Type B pancreatic cell (in vitro differentiated cells): ENCODE measurements around the gene OR2D2. TPM values are rescaled to one million over a fixed set of nuclear protein-coding genes. Genes with fewer than 3 reads are reported as not detected.

Experiments
- DNase-seq: peaks from one replicate; pipeline ENCODE4 v3.0.0; 2021; ENCODE audit warnings: mixed read lengths; ENCODE audit not compliant: unreplicated experiment; ENCODE audit errors: extremely low spot score
- H3K27ac Mint-ChIP-seq: 2 replicates; pipeline ENCODE4 v1.8.0; 2021; ENCODE audit warnings: mild to moderate bottlenecking, mixed read lengths
- H3K27me3 Mint-ChIP-seq: 2 replicates; pipeline ENCODE4 v1.8.0; 2021; ENCODE audit warnings: mixed read lengths
- H3K36me3 Mint-ChIP-seq: 2 replicates; pipeline ENCODE4 v1.8.0; 2021; ENCODE audit warnings: mixed read lengths
- H3K4me1 Mint-ChIP-seq: one replicate; pipeline ENCODE4 v1.8.0; 2021; ENCODE audit warnings: mixed read lengths; ENCODE audit not compliant: unreplicated experiment
- H3K4me3 Mint-ChIP-seq: 2 replicates; pipeline ENCODE4 v1.8.0; 2021; ENCODE audit warnings: mild to moderate bottlenecking, mixed read lengths
- H3K9me3 Mint-ChIP-seq: 2 replicates; pipeline ENCODE4 v1.8.0; 2021; ENCODE audit warnings: mixed read lengths
- total RNA-seq: library from RNA; stranded (reverse); gene quantifications from 2 replicates; pipeline ENCODE4 v1.2.1, GENCODE V29; 2021; ENCODE audit warnings: low replicate concordance
- TF ChIP-seq, protein P1 (sequence below): fragments of 200-600 bp; sonication (generic); conservative IDR thresholded peaks from 2 replicates; pipeline ENCODE4 v1.5.0; 2021; ENCODE audit warnings: antibody characterized with exemption, mild to moderate bottlenecking

The OR2D2 gene
- total RNA-seq, 1 donor from 2014 or later = 0.27 TPM

DNA sequence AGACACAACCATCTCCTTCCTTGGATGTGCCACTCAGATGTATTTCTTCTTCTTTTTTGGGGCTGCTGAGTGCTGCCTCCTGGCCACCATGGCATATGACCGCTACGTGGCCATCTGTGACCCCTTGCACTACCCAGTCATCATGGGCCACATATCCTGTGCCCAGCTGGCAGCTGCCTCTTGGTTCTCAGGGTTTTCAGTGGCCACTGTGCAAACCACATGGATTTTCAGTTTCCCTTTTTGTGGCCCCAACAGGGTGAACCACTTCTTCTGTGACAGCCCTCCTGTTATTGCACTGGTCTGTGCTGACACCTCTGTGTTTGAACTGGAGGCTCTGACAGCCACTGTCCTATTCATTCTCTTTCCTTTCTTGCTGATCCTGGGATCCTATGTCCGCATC is 15.4 kb downstream of the OR2D2 start:
- Mint-ChIP-seq H3K36me3 (no peaks in the 10 kb centered on the region), H3K4me3 (no peak overlapping the region), H3K27ac (no peak overlapping the region), H3K9me3 (no peaks in the 10 kb centered on the region), H3K27me3 (no peaks in the 10 kb centered on the region), H3K4me1 (no peaks in the 10 kb centered on the region)
- TF ChIP-seq, protein P1, sequence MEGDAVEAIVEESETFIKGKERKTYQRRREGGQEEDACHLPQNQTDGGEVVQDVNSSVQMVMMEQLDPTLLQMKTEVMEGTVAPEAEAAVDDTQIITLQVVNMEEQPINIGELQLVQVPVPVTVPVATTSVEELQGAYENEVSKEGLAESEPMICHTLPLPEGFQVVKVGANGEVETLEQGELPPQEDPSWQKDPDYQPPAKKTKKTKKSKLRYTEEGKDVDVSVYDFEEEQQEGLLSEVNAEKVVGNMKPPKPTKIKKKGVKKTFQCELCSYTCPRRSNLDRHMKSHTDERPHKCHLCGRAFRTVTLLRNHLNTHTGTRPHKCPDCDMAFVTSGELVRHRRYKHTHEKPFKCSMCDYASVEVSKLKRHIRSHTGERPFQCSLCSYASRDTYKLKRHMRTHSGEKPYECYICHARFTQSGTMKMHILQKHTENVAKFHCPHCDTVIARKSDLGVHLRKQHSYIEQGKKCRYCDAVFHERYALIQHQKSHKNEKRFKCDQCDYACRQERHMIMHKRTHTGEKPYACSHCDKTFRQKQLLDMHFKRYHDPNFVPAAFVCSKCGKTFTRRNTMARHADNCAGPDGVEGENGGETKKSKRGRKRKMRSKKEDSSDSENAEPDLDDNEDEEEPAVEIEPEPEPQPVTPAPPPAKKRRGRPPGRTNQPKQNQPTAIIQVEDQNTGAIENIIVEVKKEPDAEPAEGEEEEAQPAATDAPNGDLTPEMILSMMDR = no peak
- no peak for DNase-seq

DNA sequence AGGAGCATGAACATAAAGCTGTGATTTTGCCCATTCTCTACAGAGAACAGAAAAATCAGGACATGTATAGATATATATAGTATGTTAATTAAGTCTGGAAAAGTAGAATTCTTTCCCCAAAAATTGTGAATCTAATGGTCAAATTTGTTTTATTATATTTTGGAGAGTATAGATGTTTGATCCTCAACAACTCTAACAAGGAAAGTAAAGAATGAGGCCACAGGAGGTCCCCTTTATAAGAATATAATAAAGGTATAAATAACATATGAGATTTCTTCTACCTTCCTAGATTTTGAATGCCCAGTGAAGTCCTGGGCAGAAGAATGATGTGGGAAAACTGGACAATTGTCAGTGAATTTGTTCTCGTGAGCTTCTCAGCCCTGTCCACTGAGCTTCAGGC is 16.0 kb downstream of the OR2D2 start, which contains the start of gene OR10A4:
Gene OR10A4 (plus strand): TSS at position 301 of the 400 bp plus-strand sequence. CDS start 23 bp downstream, at position 324.
- no peak for DNase-seq
- no peaks in the 10 kb centered on the region for H3K36me3 Mint-ChIP-seq
- H3K4me3 Mint-ChIP-seq = no peak within 1 kb of the TSS
- H3K27ac Mint-ChIP-seq = no peak within 1 kb of the TSS
- no peaks in the 10 kb centered on the region for H3K27me3 Mint-ChIP-seq
- TF ChIP-seq, protein P1 = no peak
- no peaks in the 10 kb centered on the region for H3K9me3 Mint-ChIP-seq
- H3K4me1 Mint-ChIP-seq = no peaks in the 10 kb centered on the region

DNA sequence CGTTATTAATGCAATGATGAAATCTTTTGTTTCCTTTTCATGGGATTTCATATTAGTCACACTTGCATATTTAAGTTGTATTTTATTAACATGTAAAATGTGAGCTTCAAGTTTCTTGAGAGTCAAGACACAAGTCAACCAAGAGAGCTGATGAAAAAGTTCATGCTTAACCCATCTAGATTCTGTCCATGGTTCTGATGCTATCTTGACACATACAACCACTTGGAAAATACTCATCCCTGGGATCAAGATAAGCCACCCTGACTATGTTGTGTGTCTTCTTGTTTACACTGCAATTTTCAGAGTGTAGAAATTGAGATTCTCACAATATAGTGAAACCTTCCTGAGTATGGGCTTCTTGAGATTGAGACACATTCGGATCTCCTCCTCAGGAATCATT is 16.5 kb downstream of the OR2D2 start:
- TF ChIP-seq, protein P1 = no peak
- Mint-ChIP-seq H3K36me3 (no peaks in the 10 kb centered on the region), H3K4me1 (no peaks in the 10 kb centered on the region), H3K4me3 (no peak overlapping the region), H3K9me3 (no peaks in the 10 kb centered on the region), H3K27me3 (no peaks in the 10 kb centered on the region), H3K27ac (no peak overlapping the region)
- DNase-seq = no peak

DNA sequence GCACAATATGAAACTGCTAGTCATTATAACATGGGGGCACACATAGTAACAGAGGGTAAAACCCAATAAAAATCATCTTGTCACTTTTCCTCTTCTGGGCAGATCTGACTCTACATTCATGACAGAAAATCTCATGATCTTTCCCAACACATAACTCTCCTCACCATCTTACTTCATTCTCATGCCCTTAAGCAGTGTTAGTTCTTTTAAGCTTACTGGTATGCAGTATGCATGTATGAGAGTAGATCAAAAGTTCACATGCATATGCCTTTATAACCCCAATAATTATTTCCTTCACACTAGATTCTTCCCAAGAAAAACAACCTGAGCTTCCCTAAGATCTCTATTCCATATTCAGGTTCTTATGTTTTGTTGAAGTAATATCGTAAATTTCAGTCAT is 21.0 kb downstream of the OR2D2 start:
- H3K4me1 Mint-ChIP-seq = no peaks in the 10 kb centered on the region
- no peaks in the 10 kb centered on the region for H3K9me3 Mint-ChIP-seq

DNA sequence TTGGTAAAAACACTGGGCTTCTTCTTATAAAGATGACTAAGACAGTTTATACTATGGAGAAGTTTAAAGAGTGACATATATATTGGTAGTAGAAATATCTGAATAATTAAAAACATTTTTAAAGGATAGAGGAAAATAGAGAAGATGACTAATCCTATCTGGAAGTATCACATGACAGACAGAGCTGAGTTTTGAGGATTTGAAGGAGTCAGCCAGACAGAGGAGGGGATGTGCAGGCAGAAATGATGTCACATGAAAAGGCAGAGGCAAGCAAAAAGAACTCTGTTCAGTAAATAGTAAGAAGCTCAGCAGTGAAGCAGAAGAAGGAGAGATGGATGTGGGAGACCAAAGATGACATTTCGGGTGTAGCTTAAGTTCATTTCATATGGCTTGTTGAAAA is 27.9 kb downstream of the OR2D2 start:
- TF ChIP-seq, protein P1 = no peak
- Mint-ChIP-seq H3K4me3 (no peak overlapping the region), H3K9me3 (no peaks in the 10 kb centered on the region), H3K4me1 (no peaks in the 10 kb centered on the region), H3K27ac (no peak overlapping the region), H3K36me3 (no peaks in the 10 kb centered on the region), H3K27me3 (no peaks in the 10 kb centered on the region)
- DNase-seq = no peak

More for the DNA sequence above, 21.0 kb downstream of the OR2D2 start:
- no peak for DNase-seq
- no peaks in the 10 kb centered on the region for H3K36me3 Mint-ChIP-seq
- TF ChIP-seq, protein P1 = no peak
- no peak overlapping the region for H3K27ac Mint-ChIP-seq
- no peaks in the 10 kb centered on the region for H3K27me3 Mint-ChIP-seq
- H3K4me3 Mint-ChIP-seq = no peak overlapping the region

DNA sequence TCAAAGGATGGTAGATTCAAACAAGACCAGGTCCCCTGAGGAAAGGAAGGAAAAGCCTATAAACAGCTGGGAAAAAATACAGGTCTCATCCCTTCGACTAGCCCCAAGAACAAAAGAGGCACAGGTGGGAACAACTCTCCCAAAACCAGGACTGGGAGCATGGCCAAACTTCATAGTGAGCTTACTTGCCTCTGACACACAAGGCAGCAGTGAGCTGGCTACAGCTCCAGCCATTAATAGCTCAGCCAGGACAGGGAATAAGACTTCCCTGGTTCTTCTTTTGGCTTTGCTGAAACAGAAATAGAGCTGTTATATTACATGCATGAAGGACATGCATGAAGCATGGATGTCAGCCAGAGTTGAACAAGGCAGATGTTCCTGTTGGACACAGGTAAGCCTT is 29.3 kb downstream of the OR2D2 start, which contains the start of gene OR10A2:
Gene OR10A2 (plus strand): TSS at position 97 of the 400 bp plus-strand sequence. CDS start 6,698 bp downstream, outside the sequence.
- Mint-ChIP-seq H3K9me3 (no peaks in the 10 kb centered on the region), H3K36me3 (no peaks in the 10 kb centered on the region), H3K4me3 (no peak within 1 kb of the TSS), H3K27ac (no peak within 1 kb of the TSS), H3K4me1 (no peaks in the 10 kb centered on the region), H3K27me3 (no peaks in the 10 kb centered on the region)
- no peak for DNase-seq
- TF ChIP-seq, protein P1 = no peak
